ENCODE results near the gene NOPCHAP1.

GRCh38 chr12:104958805-104959334 is 27.2 kb upstream of the NOPCHAP1 start:
- no peak for TF ChIP-seq CTCF (IDR thresholded peaks at IDR 0.05)
- TF ChIP-seq POLR2A (IDR thresholded peaks at IDR 0.05), result no peak
- TF ChIP-seq EP300 (IDR thresholded peaks at IDR 0.05), result no peak

All from ovary (tissue), 3 donors.